A549 treated with Mapracorat at 1 μM for 4 hours (cell line): ENCODE results near the gene KY. TPM values are rescaled to one million over a fixed set of nuclear protein-coding genes. Genes with fewer than 3 reads are reported as not detected.

Experiments used
- total RNA-seq: library from RNA; stranded (reverse); fragments of 200-300 nt; extraction: Qiagen RNA extraction; gene quantifications from 5 replicates; pipeline ENCODE4 v1.2.3, GENCODE V29; 2022

Gene KY
- total RNA-seq = 0.07 to 0.14 TPM (median 0.08 TPM) in 4 of 5 replicates, not detected in the other

DNA sequence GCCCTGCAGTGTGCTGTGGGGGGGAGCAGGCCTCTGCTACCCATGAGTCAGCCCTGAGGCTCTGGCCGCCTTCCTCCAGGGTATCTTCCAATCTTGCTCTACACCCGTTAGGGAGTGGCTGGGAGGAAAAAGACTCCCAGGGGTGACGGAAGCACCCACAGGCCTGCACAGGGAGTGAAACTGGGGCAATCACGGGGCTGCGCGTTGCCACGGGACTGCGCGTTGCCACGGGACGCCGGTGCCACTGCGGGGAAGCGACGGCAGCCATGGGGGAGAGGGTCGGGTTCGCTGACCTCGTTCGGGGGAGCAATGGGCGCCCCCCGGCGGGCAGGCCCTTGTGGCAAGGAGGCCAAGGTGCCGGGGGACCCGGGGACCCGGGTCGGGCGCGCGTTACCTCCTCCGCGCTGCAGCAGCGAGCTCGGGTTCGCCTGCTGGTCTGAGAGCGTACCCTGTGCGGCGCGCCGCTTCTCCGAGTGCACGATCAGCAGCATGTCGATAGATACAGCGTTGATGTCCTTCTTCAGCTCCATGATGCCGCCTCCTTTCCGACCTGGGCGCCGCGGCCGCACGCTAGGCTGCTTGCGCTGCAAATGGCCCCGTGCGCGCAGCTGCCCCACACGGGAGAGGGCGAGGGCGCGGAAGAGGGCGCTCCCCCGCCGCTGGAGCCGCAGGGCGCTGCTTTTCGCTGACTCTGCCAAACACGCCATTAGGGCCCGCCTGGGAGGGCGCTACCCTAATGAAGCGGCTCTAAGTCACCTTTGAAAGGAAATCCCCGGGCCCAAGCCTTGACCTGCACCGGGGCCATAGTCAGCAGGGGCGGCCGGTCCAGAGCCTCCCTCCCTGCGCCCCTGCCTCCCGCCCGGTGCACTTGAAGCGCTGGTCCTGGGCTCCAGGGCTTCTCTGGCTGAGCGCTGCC lies at the start of gene KY:
KY (minus strand) TSS at position 592 of the 916 bp plus-strand sequence; CDS start at position 530, 62 bp downstream.

Other genes with a start within 250 kb of the KY start
- 46.9 to 55.0 TPM (median 48.4 TPM) in 5 replicates for gene ANAPC13, start 165.0 kb downstream of the KY start, total RNA-seq
- gene CEP63, start 165.0 kb downstream of the KY start, total RNA-seq = 11.2 to 18.9 TPM (median 12.9 TPM) in 5 replicates
- gene EPHB1, start 144.2 kb upstream of the KY start, total RNA-seq = 0.03 to 0.25 TPM (median 0.23 TPM) in 5 replicates